GM21526 (cell line): ENCODE measurements around the gene FAHD2A.
"Not testable (repeated sequence)": the region's sequence is repeated elsewhere in the genome, so short reads cannot be mapped to it uniquely, and the experiment has no call there.

Experiments
- ATAC-seq: cut with Tn5 transposase; IDR thresholded peaks from one replicate; pipeline ENCODE4 v1.9.1; 2021; ENCODE audit warnings: moderate library complexity; ENCODE audit not compliant: unreplicated experiment, low FRiP score

FAHD2A gene

GRCh38 chr2:95433373-95433772, 30.9 kb downstream of the FAHD2A start:
- not testable (repeated sequence) for ATAC-seq

- not testable (repeated sequence) for ATAC-seq
Measured at GRCh38 chr2:95433973-95434372, 31.5 kb downstream of the FAHD2A start.

GRCh38 chr2:95434507-95435076, 32.1 kb downstream of the FAHD2A start:
- ATAC-seq: not testable (repeated sequence)

GRCh38 chr2:95435162-95435871, 32.8 kb downstream of the FAHD2A start:
- ATAC-seq: not testable (repeated sequence)

- ATAC-seq: not testable (repeated sequence)
Measured at GRCh38 chr2:95435872-95436209, 33.3 kb downstream of the FAHD2A start.

- ATAC-seq: not testable (repeated sequence)
Measured at GRCh38 chr2:95442474-95443099, 40.1 kb downstream of the FAHD2A start.

- not testable (repeated sequence) for ATAC-seq
Measured at GRCh38 chr2:95445317-95445716, 42.8 kb downstream of the FAHD2A start.

GRCh38 chr2:95463292-95463691, 60.8 kb downstream of the FAHD2A start:
- not testable (repeated sequence) for ATAC-seq
